ENCODE data around the gene P2RX2. TPM values are rescaled to one million over a fixed set of nuclear protein-coding genes. Genes with fewer than 3 reads are reported as not detected.

Gene P2RX2
- total RNA-seq, 1 donor, result not detected

DNA sequence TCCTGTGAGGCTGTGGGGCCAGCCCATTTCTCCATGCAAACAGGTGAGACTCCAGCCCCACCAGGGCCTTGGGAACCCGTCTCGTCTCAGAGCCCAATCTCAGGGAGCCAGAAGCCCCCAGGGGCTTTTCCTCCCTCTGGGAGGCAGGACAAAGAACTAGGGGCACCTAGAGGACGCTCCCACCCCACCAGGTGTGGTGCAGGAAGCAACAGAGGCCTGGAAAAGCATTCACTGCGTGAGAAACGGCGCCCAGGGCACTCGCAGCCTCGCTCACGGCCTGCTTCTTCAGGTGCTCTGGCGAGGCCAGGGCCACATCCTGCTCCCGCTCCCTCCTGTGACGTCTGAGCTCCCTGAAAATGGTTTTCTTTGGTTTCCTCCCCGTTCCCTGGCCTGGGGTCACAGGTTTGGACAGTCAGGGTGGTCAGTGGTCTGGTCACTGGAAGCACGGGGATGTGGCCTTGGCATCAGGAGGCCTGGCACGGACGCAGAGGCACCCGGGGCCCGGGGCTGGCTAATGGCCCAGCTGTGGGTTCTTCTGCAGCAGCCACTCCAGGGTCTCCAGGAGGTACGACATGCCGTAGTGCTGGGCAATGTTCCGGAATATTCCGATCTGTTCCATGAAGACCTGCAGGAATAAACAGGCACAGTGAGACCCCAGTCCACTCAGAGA is 5.7 kb downstream of the P2RX2 start:
- H3K4me3 ChIP-seq (ENCODE audit: low read depth, low read length), result no peak overlapping the region
- TF ChIP-seq, protein P1, sequence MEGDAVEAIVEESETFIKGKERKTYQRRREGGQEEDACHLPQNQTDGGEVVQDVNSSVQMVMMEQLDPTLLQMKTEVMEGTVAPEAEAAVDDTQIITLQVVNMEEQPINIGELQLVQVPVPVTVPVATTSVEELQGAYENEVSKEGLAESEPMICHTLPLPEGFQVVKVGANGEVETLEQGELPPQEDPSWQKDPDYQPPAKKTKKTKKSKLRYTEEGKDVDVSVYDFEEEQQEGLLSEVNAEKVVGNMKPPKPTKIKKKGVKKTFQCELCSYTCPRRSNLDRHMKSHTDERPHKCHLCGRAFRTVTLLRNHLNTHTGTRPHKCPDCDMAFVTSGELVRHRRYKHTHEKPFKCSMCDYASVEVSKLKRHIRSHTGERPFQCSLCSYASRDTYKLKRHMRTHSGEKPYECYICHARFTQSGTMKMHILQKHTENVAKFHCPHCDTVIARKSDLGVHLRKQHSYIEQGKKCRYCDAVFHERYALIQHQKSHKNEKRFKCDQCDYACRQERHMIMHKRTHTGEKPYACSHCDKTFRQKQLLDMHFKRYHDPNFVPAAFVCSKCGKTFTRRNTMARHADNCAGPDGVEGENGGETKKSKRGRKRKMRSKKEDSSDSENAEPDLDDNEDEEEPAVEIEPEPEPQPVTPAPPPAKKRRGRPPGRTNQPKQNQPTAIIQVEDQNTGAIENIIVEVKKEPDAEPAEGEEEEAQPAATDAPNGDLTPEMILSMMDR (IDR thresholded peaks at IDR 0.05; ENCODE audit: insufficient read depth, low read depth, low read length), result no peak
- no peak for DNase-seq (ENCODE audit: low read depth)

DNA sequence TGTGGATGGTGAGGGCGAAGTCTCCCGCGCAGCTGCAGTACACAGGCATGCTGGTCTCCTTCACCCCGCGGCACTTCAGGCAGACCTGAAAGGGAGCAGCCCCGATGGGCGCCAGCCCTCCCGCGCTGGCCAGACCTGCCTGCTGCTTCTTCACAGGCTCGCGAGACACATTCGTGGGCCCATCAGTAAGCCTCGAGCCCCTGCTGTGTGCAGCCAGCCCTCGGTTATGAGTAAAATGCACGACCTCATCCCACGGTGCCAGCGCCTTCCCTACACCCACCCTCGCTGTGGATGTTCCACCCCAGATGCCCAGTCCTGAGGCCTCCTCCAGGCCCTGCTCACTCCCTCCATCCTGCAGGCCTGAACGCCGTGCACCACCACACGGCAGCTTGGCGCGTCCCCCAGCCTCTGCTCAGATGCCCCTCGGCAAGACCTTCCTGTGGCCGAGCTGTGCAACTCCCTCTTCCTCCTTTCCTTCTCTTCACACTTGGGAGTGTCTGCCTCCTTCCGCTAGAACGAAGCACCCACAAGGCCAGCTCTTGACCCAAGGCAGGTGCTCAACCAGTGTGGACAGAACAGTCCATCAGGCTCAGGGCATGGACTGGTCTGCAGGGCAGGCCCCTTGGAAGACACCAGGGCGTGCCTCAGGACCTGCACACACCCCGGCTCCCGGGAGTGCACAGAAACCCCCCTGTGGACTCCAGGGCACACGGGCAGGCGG is 6.5 kb downstream of the P2RX2 start:
- DNase-seq (ENCODE audit: low read depth), result no peak
- TF ChIP-seq, protein P1 (IDR thresholded peaks at IDR 0.05; ENCODE audit: insufficient read depth, low read depth, low read length), result no peak
- no peak overlapping the region for H3K4me3 ChIP-seq (ENCODE audit: low read depth, low read length)

DNA sequence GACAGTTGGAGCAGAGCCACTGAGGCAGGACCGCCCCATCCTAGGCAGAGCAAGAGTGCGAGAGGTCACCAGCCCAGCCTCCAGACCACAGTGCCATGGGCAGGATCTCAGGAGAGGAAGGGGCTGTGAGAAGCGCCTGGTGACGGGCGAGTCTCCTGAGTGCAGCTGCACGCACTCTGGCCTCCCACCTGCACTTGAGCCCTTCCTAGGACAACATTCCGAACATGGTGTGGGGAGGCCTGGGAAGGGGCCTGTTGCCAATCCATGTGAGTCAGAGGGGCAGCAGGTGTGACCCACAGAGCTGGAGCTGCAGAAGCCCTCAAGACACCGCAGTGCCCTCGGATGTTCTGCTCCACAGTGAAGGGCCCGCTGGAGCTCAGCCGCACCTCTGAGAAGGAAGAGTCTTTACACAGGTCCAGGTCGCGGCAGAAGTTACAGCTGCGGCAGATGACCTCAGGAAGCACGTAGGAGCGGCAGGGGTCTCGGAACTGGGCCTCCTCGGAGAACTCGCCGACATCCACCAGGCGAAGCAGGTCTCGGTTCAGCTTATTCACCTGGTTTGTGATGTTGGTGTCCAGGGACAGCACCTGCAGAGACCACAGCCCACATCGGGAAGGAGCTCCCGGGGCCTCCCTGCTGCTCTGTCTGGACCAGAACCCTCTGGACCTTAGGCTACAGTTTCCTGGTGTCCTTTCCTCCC is 7.3 kb downstream of the P2RX2 start:
- H3K4me3 ChIP-seq (ENCODE audit: low read depth, low read length), result no peak overlapping the region
- TF ChIP-seq, protein P1 (IDR thresholded peaks at IDR 0.05; ENCODE audit: insufficient read depth, low read depth, low read length), result no peak
- no peak for DNase-seq (ENCODE audit: low read depth)

DNA sequence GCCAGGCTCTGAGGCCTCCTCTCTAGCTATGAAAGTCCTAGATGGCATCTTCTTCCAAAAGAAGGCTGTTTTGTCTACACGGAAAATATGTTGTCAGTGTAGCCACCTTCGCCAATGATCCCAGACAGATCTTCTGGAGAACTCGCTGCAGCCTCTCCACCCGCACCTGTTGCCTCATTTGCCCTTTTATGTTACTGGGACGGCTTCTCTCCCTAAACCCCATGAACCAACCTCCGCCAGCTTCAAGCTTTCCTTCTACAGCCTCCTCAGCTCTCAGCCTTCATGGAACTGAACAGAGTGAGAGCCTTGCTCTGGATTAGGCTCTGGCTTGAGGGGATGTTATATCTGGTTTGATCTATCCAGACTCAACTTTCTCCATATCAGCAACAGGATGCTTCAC is 10.8 kb downstream of the P2RX2 start:
- no peak overlapping the region for H3K4me3 ChIP-seq (ENCODE audit: low read depth, low read length)
- DNase-seq (ENCODE audit: low read depth), result no peak
- TF ChIP-seq, protein P1 (IDR thresholded peaks at IDR 0.05; ENCODE audit: insufficient read depth, low read depth, low read length), result no peak

DNA sequence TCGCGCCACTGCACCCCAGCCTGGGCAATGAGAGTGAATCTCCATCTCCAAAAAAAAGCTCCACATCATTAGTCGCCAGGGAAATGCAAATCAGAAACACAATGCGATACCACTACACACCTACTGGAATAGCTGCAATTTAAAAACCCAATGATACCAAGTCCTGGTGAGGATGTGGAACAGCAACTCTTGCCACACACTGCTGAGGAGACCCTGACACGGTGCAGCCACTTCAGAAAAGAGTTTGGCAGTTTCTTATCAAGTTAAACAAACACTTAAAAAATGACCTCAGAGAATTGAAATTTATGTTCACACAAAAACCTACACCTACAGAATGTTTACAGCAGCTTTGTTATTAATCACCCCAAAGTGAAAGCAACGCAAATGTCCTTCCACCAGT is 12.1 kb downstream of the P2RX2 start:
- TF ChIP-seq, protein P1 (IDR thresholded peaks at IDR 0.05; ENCODE audit: insufficient read depth, low read depth, low read length), result no peak
- DNase-seq (ENCODE audit: low read depth), result no peak

DNA sequence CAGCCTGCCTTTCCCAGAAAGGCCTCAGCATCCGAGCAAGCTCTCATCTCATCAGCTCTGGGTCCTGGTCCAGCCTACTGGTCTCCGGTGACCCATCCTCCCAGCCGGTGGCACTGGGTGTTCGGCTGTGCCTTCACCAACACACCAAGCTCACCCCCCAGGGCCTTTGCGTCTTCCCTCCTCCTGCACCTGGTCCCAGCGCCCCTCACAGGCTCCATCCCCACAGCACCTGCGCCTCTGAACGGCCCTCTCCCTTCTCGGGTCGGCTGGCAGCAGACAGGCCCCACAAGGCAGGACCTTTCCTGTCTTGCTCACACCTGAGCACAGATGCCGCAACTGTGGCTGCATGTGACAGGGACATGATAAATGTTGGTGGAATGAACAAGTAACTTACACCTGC is 13.1 kb downstream of the P2RX2 start:
- DNase-seq (ENCODE audit: low read depth), result no peak

More for the DNA sequence above, 12.1 kb downstream of the P2RX2 start:
- no peak overlapping the region for H3K4me3 ChIP-seq (ENCODE audit: low read depth, low read length)

More for the DNA sequence above, 13.1 kb downstream of the P2RX2 start:
- TF ChIP-seq, protein P1 (IDR thresholded peaks at IDR 0.05; ENCODE audit: insufficient read depth, low read depth, low read length), result no peak
- H3K4me3 ChIP-seq (ENCODE audit: low read depth, low read length), result no peak overlapping the region

All from fibroblast of villous mesenchyme (primary cell).